ENCODE measurements around the gene ACVR1. TPM values are rescaled to one million over a fixed set of nuclear protein-coding genes. Genes with fewer than 3 reads are reported as not detected.

ACVR1 gene
- total RNA-seq, 1 experiment from 2014 or later = 11.1 TPM

DNA sequence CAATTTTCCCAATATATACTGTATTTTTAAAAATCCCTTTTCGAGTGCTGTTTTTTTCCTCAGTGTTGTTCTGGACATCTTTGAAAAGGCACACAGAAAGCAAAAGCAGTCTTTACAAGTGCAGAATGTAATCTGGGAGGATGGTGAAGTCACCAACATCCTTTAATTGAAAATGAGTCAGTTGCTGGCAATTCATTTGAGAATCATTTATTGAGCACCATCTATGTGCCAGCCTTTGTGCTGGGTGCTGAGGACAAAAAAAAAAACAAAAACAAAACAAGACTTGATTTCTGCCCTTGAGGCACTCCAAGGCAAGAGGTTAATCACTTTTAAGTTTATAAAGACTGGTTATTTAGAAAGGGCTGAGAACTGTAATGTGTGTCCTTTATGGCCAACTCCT is 46.7 kb upstream of the ACVR1 start:
- CTCF ChIA-PET = no interaction called here
- Mint-ChIP-seq H3K9me3 (ENCODE audit: unreplicated experiment) (no peaks in the 10 kb centered on the region), H3K36me3 (ENCODE audit: insufficient read depth, unreplicated experiment) (no peaks in the 10 kb centered on the region), H3K4me1 (ENCODE audit: low read depth, unreplicated experiment) (peaks cover 7% of the 10 kb centered on the region), H3K27me3 (ENCODE audit: insufficient read depth, unreplicated experiment) (no peaks in the 10 kb centered on the region), H3K4me3 (ENCODE audit: unreplicated experiment) (no peak overlapping the region), H3K27ac (ENCODE audit: unreplicated experiment) (no peak overlapping the region)
- BruUV-seq (replicated peaks) = no TSS peak
- intact Hi-C loops (cut with micrococcal nuclease; ENCODE audit: unreplicated experiment) = no loop called here
- no peak overlapping the region for H3K4me3 ChIP-seq (ENCODE audit: low read depth, low read length)
- no peaks in the 10 kb centered on the region; the same call in 1 of the 2 replicates for H3K4me1 ChIP-seq
- TF ChIP-seq, protein P1, sequence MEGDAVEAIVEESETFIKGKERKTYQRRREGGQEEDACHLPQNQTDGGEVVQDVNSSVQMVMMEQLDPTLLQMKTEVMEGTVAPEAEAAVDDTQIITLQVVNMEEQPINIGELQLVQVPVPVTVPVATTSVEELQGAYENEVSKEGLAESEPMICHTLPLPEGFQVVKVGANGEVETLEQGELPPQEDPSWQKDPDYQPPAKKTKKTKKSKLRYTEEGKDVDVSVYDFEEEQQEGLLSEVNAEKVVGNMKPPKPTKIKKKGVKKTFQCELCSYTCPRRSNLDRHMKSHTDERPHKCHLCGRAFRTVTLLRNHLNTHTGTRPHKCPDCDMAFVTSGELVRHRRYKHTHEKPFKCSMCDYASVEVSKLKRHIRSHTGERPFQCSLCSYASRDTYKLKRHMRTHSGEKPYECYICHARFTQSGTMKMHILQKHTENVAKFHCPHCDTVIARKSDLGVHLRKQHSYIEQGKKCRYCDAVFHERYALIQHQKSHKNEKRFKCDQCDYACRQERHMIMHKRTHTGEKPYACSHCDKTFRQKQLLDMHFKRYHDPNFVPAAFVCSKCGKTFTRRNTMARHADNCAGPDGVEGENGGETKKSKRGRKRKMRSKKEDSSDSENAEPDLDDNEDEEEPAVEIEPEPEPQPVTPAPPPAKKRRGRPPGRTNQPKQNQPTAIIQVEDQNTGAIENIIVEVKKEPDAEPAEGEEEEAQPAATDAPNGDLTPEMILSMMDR (IDR thresholded peaks at IDR 0.05; ENCODE audit: insufficient read depth in 1 of 2, low read depth in 1 of 2, low read length in 1 of 2, severe bottlenecking in 1 of 2, unreplicated experiment in 1 of 2) = no peak
- no peaks in the 10 kb centered on the region for H3K9me3 ChIP-seq
- no peak for DNase-seq
- POLR2A ChIA-PET = no interaction called here
- no peaks in the 10 kb centered on the region for H3K27me3 ChIP-seq (replicated peaks; ENCODE audit: control insufficient read depth, insufficient read depth, low read length)
- no peaks in the 10 kb centered on the region for H3K36me3 ChIP-seq (ENCODE audit: control insufficient read depth, insufficient read depth, low read length)

DNA sequence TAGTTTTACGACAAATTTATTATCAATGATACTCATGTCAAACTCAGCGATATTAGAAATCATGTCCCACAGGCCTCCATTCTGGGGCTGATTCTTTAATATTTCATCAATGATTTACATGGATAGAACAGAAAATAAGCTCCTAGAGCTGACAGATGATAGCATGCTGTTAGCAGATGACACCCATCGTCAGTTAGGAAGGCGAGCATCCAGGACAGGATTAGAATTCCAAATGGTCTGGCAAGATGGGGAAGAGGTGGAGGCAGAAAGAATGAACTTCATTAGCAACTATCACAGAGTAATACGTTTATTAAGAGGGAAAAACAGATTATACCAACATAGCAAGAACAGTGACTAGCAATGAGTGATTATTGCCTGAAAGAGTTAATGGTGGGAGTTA is 46.2 kb upstream of the ACVR1 start:
- DNase-seq = no peak
- H3K36me3 Mint-ChIP-seq (ENCODE audit: insufficient read depth, unreplicated experiment) = no peaks in the 10 kb centered on the region
- Histone ChIP-seq H3K9me3 (no peaks in the 10 kb centered on the region), H3K4me1 (no peaks in the 10 kb centered on the region; the same call in 1 of the 2 replicates), H3K36me3 (ENCODE audit: control insufficient read depth, insufficient read depth, low read length) (no peaks in the 10 kb centered on the region), H3K4me3 (ENCODE audit: low read depth, low read length) (no peak overlapping the region), H3K27me3 (replicated peaks; ENCODE audit: control insufficient read depth, insufficient read depth, low read length) (no peaks in the 10 kb centered on the region)
- no peak overlapping the region for H3K27ac Mint-ChIP-seq (ENCODE audit: unreplicated experiment)
- BruUV-seq (replicated peaks) = no TSS peak
- ChIA-PET POLR2A (no interaction called here), CTCF (no interaction called here)
- no peak overlapping the region for H3K4me3 Mint-ChIP-seq (ENCODE audit: unreplicated experiment)
- intact Hi-C loops (cut with micrococcal nuclease; ENCODE audit: unreplicated experiment) = no loop called here
- no peaks in the 10 kb centered on the region for H3K27me3 Mint-ChIP-seq (ENCODE audit: insufficient read depth, unreplicated experiment)
- H3K4me1 Mint-ChIP-seq (ENCODE audit: low read depth, unreplicated experiment) = peaks cover 7% of the 10 kb centered on the region
- no peaks in the 10 kb centered on the region for H3K9me3 Mint-ChIP-seq (ENCODE audit: unreplicated experiment)
- TF ChIP-seq, protein P1 (IDR thresholded peaks at IDR 0.05; ENCODE audit: insufficient read depth in 1 of 2, low read depth in 1 of 2, low read length in 1 of 2, severe bottlenecking in 1 of 2, unreplicated experiment in 1 of 2) = no peak

DNA sequence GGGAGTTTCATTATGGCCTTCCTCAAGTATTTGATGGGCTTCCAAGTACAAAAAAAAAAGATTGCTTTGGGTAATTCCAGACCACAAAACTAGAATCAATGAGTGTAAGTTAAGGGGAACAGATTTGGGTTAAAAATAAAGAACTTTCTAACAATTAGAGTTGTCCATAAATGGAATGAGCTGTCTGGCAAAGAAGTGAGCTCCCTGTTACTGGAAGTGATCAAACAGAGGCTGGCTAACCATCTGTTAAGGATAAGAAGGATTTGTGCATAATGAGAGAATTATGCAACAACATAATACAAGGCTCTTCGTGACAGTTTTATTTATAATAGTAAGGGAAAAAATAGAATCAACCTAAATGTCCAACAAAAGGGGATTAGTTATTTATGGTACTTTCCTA is 44.6 kb upstream of the ACVR1 start:
- H3K9me3 ChIP-seq = no peaks in the 10 kb centered on the region
- Mint-ChIP-seq H3K9me3 (ENCODE audit: unreplicated experiment) (no peaks in the 10 kb centered on the region), H3K4me1 (ENCODE audit: low read depth, unreplicated experiment) (peaks cover 7% of the 10 kb centered on the region), H3K36me3 (ENCODE audit: insufficient read depth, unreplicated experiment) (no peaks in the 10 kb centered on the region), H3K27me3 (ENCODE audit: insufficient read depth, unreplicated experiment) (no peaks in the 10 kb centered on the region), H3K4me3 (ENCODE audit: unreplicated experiment) (no peak overlapping the region), H3K27ac (ENCODE audit: unreplicated experiment) (no peak overlapping the region)
- intact Hi-C loops (cut with micrococcal nuclease; ENCODE audit: unreplicated experiment) = no loop called here
- CTCF ChIA-PET = no interaction called here
- H3K4me3 ChIP-seq (ENCODE audit: low read depth, low read length) = no peak overlapping the region
- TF ChIP-seq, protein P1 (IDR thresholded peaks at IDR 0.05; ENCODE audit: insufficient read depth in 1 of 2, low read depth in 1 of 2, low read length in 1 of 2, severe bottlenecking in 1 of 2, unreplicated experiment in 1 of 2) = no peak
- no peaks in the 10 kb centered on the region for H3K27me3 ChIP-seq (replicated peaks; ENCODE audit: control insufficient read depth, insufficient read depth, low read length)
- POLR2A ChIA-PET = no interaction called here
- DNase-seq = no peak
- H3K36me3 ChIP-seq (ENCODE audit: control insufficient read depth, insufficient read depth, low read length) = no peaks in the 10 kb centered on the region
- H3K4me1 ChIP-seq = no peaks in the 10 kb centered on the region; the same call in 1 of the 2 replicates
- BruUV-seq (replicated peaks) = no TSS peak
